ENCODE data around the gene CCDC69. TPM values are rescaled to one million over a fixed set of nuclear protein-coding genes. Genes with fewer than 3 reads are reported as not detected.

Gene CCDC69
- total RNA-seq, 3 donors from 2014 or later, result 47.4 to 201 (median 97.0) TPM

- no peak for DNase-seq (ENCODE audit: low spot score in 2 of 2)
- Histone ChIP-seq H3K4me3 (no peak overlapping the region), H3K9me3 (no peaks in the 10 kb centered on the region), H3K36me3 (no peaks in the 10 kb centered on the region), H3K27ac (no peak overlapping the region), H3K27me3 (no peaks in the 10 kb centered on the region), H3K4me1 (peaks cover 0 to 5% of the 10 kb centered on the region in 2 donors)
- intact Hi-C loops (cut with DNase I; ENCODE audit: low total_unique reads), result no loop called here
- TF ChIP-seq POLR2A (IDR thresholded peaks at IDR 0.05), result no peak
- no peak for TF ChIP-seq CTCF (IDR thresholded peaks at IDR 0.05)
- TF ChIP-seq POLR2AphosphoS5 (IDR thresholded peaks at IDR 0.05), result no peak
Observed at GRCh38 chr5:151227918-151228447, 4.1 kb upstream of the CCDC69 start.

- TF ChIP-seq POLR2AphosphoS5 (IDR thresholded peaks at IDR 0.05) (no peak), POLR2A (IDR thresholded peaks at IDR 0.05) (no peak), CTCF (IDR thresholded peaks at IDR 0.05) (no peak)
- Histone ChIP-seq H3K4me1 (peaks cover 0 to 5% of the 10 kb centered on the region in 2 donors), H3K36me3 (no peaks in the 10 kb centered on the region), H3K4me3 (no peak overlapping the region), H3K9me3 (no peaks in the 10 kb centered on the region), H3K27ac (no peak overlapping the region), H3K27me3 (no peaks in the 10 kb centered on the region)
- DNase-seq (ENCODE audit: low spot score in 2 of 2), result no peak
- intact Hi-C loops (cut with DNase I; ENCODE audit: low total_unique reads), result no loop called here
Observed at GRCh38 chr5:151225475-151225874, 1.6 kb upstream of the CCDC69 start.

- DNase-seq (ENCODE audit: low spot score in 2 of 2), result no peak
- no peak overlapping the region for H3K27ac ChIP-seq
- H3K4me3 ChIP-seq, result no peak overlapping the region
Observed at GRCh38 chr5:151225071-151225470, 1.2 kb upstream of the CCDC69 start.

GRCh38 chr5:151224372-151224771 lies 480 bp upstream of the CCDC69 start:
- no peaks in the 10 kb centered on the region for H3K9me3 ChIP-seq
- H3K4me3 ChIP-seq, result peak overlapping the region; percentile 64 to 91 (median 83)
- H3K4me1 ChIP-seq, result peaks cover 0 to 5% of the 10 kb centered on the region in 2 donors
- H3K27me3 ChIP-seq, result no peaks in the 10 kb centered on the region
- no peaks in the 10 kb centered on the region for H3K36me3 ChIP-seq
- H3K27ac ChIP-seq, result no peak overlapping the region
- DNase-seq (ENCODE audit: low spot score in 2 of 2), result no peak
- TF ChIP-seq POLR2AphosphoS5 (IDR thresholded peaks at IDR 0.05) (no peak), CTCF (IDR thresholded peaks at IDR 0.05) (no peak), POLR2A (IDR thresholded peaks at IDR 0.05) (no peak)
- intact Hi-C loops (cut with DNase I; ENCODE audit: low total_unique reads), result no loop called here

More at GRCh38 chr5:151225071-151225470, 1.2 kb upstream of the CCDC69 start:
- H3K9me3 ChIP-seq, result no peaks in the 10 kb centered on the region
- peaks cover 0 to 5% of the 10 kb centered on the region in 2 donors for H3K4me1 ChIP-seq
- no peaks in the 10 kb centered on the region for H3K27me3 ChIP-seq
- no peak for TF ChIP-seq POLR2A (IDR thresholded peaks at IDR 0.05)
- no peak for TF ChIP-seq CTCF (IDR thresholded peaks at IDR 0.05)
- TF ChIP-seq POLR2AphosphoS5 (IDR thresholded peaks at IDR 0.05), result no peak
- no peaks in the 10 kb centered on the region for H3K36me3 ChIP-seq
- intact Hi-C loops (cut with DNase I; ENCODE audit: low total_unique reads), result no loop called here

GRCh38 chr5:151222790-151223446 lies 974 bp downstream of the CCDC69 start:
- TF ChIP-seq POLR2A (IDR thresholded peaks at IDR 0.05), result no peak
- no peak for TF ChIP-seq POLR2AphosphoS5 (IDR thresholded peaks at IDR 0.05)
- no peak for TF ChIP-seq CTCF (IDR thresholded peaks at IDR 0.05)
- peaks cover 0 to 5% of the 10 kb centered on the region in 2 donors for H3K4me1 ChIP-seq
- peak overlapping the region; percentile 64 to 91 (median 83) for H3K4me3 ChIP-seq
- intact Hi-C loops (cut with DNase I; ENCODE audit: low total_unique reads), result no loop called here
- DNase-seq (ENCODE audit: low spot score in 2 of 2), result no peak
- peak overlapping the region; percentile 34 to 74 for H3K27ac ChIP-seq
- no peaks in the 10 kb centered on the region for H3K9me3 ChIP-seq
- H3K27me3 ChIP-seq, result no peaks in the 10 kb centered on the region
- H3K36me3 ChIP-seq, result no peaks in the 10 kb centered on the region
